ENCODE measurements around the gene SIRT6. TPM values are rescaled to one million over a fixed set of nuclear protein-coding genes. Genes with fewer than 3 reads are reported as not detected.

The SIRT6 gene
- polyA plus RNA-seq, 1 experiment: 12.6 TPM

GRCh38 chr19:4217429-4218264, 35.3 kb upstream of the SIRT6 start:
- CTCF ChIA-PET: interaction anchor here (0.6 kb wide), 2 partner anchors 230 to 1580 kb away, joined by 4 read pairs; no protein-coding TSS in a partner anchor
- Histone ChIP-seq H3K9me3 (ENCODE audit: control insufficient read depth, insufficient read depth, low read length) (peaks cover 13% of the 10 kb centered on the region; the same call in 1 of the 2 replicates), H3K27ac (ENCODE audit: low read depth, low read length) (no peak overlapping the region), H3K27me3 (ENCODE audit: control insufficient read depth, insufficient read depth, low read length) (no peaks in the 10 kb centered on the region), H3K4me3 (ENCODE audit: low read depth, low read length) (no peak overlapping the region)
- POLR2A ChIA-PET: interaction anchor here (0.6 kb wide), 1 partner anchor 650 kb away, joined by 3 read pairs; the partner anchor contains the start of gene PLIN3
- TF ChIP-seq, protein P1, sequence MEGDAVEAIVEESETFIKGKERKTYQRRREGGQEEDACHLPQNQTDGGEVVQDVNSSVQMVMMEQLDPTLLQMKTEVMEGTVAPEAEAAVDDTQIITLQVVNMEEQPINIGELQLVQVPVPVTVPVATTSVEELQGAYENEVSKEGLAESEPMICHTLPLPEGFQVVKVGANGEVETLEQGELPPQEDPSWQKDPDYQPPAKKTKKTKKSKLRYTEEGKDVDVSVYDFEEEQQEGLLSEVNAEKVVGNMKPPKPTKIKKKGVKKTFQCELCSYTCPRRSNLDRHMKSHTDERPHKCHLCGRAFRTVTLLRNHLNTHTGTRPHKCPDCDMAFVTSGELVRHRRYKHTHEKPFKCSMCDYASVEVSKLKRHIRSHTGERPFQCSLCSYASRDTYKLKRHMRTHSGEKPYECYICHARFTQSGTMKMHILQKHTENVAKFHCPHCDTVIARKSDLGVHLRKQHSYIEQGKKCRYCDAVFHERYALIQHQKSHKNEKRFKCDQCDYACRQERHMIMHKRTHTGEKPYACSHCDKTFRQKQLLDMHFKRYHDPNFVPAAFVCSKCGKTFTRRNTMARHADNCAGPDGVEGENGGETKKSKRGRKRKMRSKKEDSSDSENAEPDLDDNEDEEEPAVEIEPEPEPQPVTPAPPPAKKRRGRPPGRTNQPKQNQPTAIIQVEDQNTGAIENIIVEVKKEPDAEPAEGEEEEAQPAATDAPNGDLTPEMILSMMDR (IDR thresholded peaks at IDR 0.05; ENCODE audit: low read depth, low read length): no peak
- DNase-seq (ENCODE audit: low read depth, low spot score): no peak

DNA sequence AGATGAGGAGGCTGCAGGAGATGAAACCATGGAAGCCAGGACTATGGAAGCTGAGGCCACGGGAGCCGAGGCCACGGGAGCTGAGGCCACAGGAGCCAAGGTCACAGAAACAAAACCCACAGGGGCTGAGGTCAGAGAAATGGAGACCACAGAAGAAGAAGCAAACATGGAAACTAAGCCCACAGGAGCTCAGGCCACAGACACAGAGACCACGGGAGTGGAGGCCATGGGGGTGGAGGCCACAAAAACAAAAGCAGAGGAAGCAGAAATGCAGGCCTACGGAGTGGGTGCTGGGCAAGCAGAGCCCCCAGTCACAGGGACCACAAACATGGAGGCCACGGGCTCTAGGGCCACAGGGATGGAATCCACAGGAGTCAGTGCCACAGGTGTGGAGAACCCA, 34.5 kb upstream of the SIRT6 start:
- Histone ChIP-seq H3K4me3 (ENCODE audit: low read depth, low read length) (no peak overlapping the region), H3K9me3 (ENCODE audit: control insufficient read depth, insufficient read depth, low read length) (peaks cover 13% of the 10 kb centered on the region; the same call in 1 of the 2 replicates), H3K27ac (ENCODE audit: low read depth, low read length) (no peak overlapping the region), H3K27me3 (ENCODE audit: control insufficient read depth, insufficient read depth, low read length) (peaks cover 3% of the 10 kb centered on the region)
- TF ChIP-seq, protein P1 (IDR thresholded peaks at IDR 0.05; ENCODE audit: low read depth, low read length): no peak
- ChIA-PET CTCF (interaction anchor here (0.6 kb wide), 2 partner anchors 229 to 1580 kb away, joined by 4 read pairs; no protein-coding TSS in a partner anchor), POLR2A (no interaction called here)
- DNase-seq (ENCODE audit: low read depth, low spot score): no peak

DNA sequence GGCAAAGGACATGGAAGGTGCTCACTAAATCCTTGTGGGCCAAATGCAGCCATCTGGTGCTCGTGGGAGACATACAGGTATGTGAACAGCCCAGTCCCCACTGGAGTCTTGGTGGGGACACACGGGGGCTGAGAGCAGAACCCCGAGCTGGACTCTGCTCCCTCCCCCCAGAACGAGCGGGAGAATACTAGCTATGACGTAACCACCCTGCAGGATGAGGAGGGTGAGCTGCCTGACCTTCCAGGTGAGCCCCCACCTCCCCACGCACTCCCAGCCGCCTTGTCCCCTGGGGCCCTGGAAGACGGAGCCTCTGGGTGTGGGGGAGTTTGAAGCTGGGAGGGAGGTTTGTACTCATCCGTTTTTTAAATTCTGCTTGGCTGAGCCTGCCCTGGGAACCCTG, 33.4 kb upstream of the SIRT6 start:
- POLR2A ChIA-PET: no interaction called here
- DNase-seq (ENCODE audit: low read depth, low spot score): no peak
- CTCF ChIA-PET: no interaction called here
- Histone ChIP-seq H3K9me3 (ENCODE audit: control insufficient read depth, insufficient read depth, low read length) (peaks cover 13% of the 10 kb centered on the region; the same call in 1 of the 2 replicates), H3K4me3 (ENCODE audit: low read depth, low read length) (no peak overlapping the region), H3K27ac (ENCODE audit: low read depth, low read length) (no peak overlapping the region), H3K27me3 (ENCODE audit: control insufficient read depth, insufficient read depth, low read length) (peaks cover 3% of the 10 kb centered on the region)
- TF ChIP-seq, protein P1 (IDR thresholded peaks at IDR 0.05; ENCODE audit: low read depth, low read length): no peak

- Histone ChIP-seq H3K27me3 (ENCODE audit: control insufficient read depth, insufficient read depth, low read length) (peaks cover 3% of the 10 kb centered on the region), H3K9me3 (ENCODE audit: control insufficient read depth, insufficient read depth, low read length) (peaks cover 13% of the 10 kb centered on the region; the same call in 1 of the 2 replicates), H3K4me3 (ENCODE audit: low read depth, low read length) (no peak overlapping the region), H3K27ac (ENCODE audit: low read depth, low read length) (no peak overlapping the region)
- no peak for DNase-seq (ENCODE audit: low read depth, low spot score)
- CTCF ChIA-PET: no interaction called here
- POLR2A ChIA-PET: no interaction called here
- TF ChIP-seq, protein P1 (IDR thresholded peaks at IDR 0.05; ENCODE audit: low read depth, low read length): no peak
Observed at GRCh38 chr19:4213116-4213515, 30.8 kb upstream of the SIRT6 start.

DNA sequence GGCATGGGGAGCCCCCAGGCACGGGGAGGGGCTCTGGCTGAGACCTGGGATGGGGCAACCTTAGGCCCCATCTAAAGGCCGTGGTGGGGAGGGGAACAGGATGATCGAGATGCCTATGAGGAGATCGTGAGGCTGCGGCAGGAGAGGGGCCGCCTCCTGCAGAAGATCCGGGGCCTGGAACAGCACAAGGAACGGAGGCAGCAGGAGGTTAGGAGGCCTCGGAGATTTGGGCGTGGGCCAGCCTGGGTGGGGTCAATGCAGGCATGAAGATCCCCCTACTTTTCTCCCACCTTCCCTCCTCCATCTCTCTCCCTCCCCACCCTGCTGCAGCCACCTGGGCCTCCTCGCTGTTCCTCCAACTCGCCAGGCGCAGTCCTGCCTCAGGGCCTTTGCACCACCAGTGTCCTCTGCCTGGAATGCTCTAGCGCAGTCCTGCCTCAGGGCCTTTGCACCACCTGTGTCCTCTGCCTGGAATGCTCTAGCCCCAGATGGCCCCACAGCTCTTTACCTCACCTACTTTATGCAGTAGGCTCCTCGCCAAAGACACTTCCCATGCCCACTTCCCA, 27.9 kb upstream of the SIRT6 start:
- ChIA-PET POLR2A (no interaction called here), CTCF (interaction anchor here (1.3 kb wide), 1 partner anchor 22 kb away, joined by 4 read pairs; no protein-coding TSS in a partner anchor)
- Histone ChIP-seq H3K9me3 (ENCODE audit: control insufficient read depth, insufficient read depth, low read length) (no peaks in the 10 kb centered on the region; the same call in 1 of the 2 replicates), H3K4me3 (ENCODE audit: low read depth, low read length) (no peak overlapping the region), H3K27me3 (ENCODE audit: control insufficient read depth, insufficient read depth, low read length) (peaks cover 3% of the 10 kb centered on the region), H3K27ac (ENCODE audit: low read depth, low read length) (no peak overlapping the region)
- DNase-seq (ENCODE audit: low read depth, low spot score): no peak
- TF ChIP-seq, protein P1 (IDR thresholded peaks at IDR 0.05; ENCODE audit: low read depth, low read length): no peak

Data from AG04450 (cell line).